ENCODE measurements around the gene DDI1.

The DDI1 gene

DNA sequence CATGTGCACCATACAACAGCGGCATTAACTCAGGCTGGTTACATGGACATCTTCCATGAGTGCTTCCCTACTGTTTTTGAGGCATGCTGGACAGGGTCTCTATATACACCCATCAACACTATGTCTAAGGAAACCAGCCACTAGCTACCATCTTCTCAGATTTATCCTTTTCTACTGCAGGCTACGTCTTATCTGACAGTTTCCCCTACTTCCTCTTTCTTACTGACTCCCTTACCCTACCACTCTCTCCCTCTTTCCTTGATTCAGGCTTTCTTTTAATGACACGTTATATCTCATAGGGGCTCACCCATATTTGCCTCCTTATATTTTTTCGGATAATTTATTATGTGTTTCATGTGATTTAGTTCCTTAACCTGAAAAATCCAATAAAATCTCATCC, 41.8 kb downstream of the DDI1 start:
- no peak for DNase-seq (ENCODE audit: low read depth in 2 of 2)

DNA sequence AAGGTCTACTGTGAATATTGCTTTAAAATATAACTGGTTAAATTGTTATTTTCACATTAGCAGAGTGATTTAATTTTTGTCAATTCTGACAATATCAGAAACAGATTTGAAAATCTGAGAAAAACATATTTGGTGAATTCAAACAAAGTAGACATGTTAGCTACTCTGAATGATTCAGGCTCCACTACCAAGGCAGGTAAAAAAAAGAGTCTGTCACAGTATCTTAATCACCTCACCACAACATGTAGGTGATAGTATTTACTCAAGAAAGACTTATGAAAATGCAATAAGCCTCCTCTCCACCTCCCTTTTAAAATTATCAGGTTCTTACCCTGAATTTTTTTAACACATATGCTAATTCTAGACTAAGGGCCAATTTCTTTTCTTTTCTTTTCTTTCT, 42.6 kb downstream of the DDI1 start:
- no peak for DNase-seq (ENCODE audit: low read depth in 2 of 2)

DNA sequence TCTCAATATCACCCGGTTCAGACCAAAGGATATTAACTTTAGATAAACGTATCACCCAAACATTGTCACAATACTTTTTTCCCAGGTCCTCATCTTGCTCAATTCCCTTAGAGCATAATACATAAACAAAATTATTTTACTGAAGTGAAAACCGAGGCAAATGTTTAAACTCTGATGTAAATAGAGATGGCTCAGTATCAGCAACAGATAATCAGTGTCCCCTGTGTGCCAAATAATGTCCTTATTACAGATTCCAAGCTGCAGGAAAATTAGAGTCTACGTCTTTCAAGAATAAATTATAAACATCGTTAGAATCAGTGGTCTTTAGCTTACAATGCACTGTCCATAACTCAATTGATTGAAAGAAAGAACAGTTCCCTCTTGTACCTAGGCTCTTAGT, 50.2 kb downstream of the DDI1 start:
- DNase-seq (ENCODE audit: low read depth in 2 of 2) = no peak

Data from stimulated activated CD4-positive, alpha-beta T cell treated with anti-CD3 and anti-CD28 coated beads, Interleukin-12 subunit alpha, Interleukin-12 subunit beta, amount 100 ng/mL, for 24 hours (primary cell).